Spleen (tissue), 11 donors: ENCODE measurements around the gene HOXD8. TPM values are rescaled to one million over a fixed set of nuclear protein-coding genes. Genes with fewer than 3 reads are reported as not detected.

Experiments
- DNase-seq: peaks from one replicate; pipeline ENCODE4 v3.0.0-alpha.2; 2020
- H3K27ac ChIP-seq, 8 donors: fragments of 200-600 bp; sonication (generic) in 7 of 8; 1 replicate in 4 of 8; 2 replicates in 4 of 8; pipeline versions ENCODE4 v1.5.0 to v1.8.0; 2016 to 2021; ENCODE audit warnings: inconsistent platforms in 4 of 8, mild to moderate bottlenecking in 4 of 8, moderate library complexity in 1 of 8
- H3K27me3 ChIP-seq, 7 donors: fragments of 200-600 bp; sonication (generic) in 6 of 7; replicated peaks in 1 of 7; 1 replicate in 4 of 7; 2 replicates in 3 of 7; pipeline versions ENCODE4 v1.5.0 to v1.8.0; 2016 to 2021; ENCODE audit warnings: inconsistent platforms in 3 of 7, mild to moderate bottlenecking in 1 of 7
- H3K36me3 ChIP-seq, 6 donors: fragments of 200-600 bp; sonication (generic) in 5 of 6; 1 replicate in 4 of 6; 2 replicates in 2 of 6; pipeline versions ENCODE4 v1.5.0 to v1.8.0; 2016 to 2021; ENCODE audit warnings: inconsistent platforms in 2 of 6
- H3K4me1 ChIP-seq, 6 donors: fragments of 200-600 bp; sonication (generic) in 5 of 6; 1 replicate in 3 of 6; 2 replicates in 3 of 6; pipeline versions ENCODE4 v1.5.0 to v1.8.0; 2016 to 2021; ENCODE audit warnings: inconsistent platforms in 3 of 6
- H3K4me3 ChIP-seq, 8 donors: fragments of 200-600 bp; sonication (generic) in 7 of 8; 1 replicate in 4 of 8; 2 replicates in 4 of 8; pipeline versions ENCODE4 v1.5.0 to v1.8.0; 2016 to 2021; ENCODE audit warnings: inconsistent platforms in 4 of 8, mild to moderate bottlenecking in 4 of 8, moderate library complexity in 2 of 8
- H3K9me3 ChIP-seq, 8 donors: fragments of 200-600 bp; sonication (generic) in 7 of 8; 1 replicate in 4 of 8; 2 replicates in 4 of 8; pipeline versions ENCODE4 v1.5.0 to v1.8.0; 2016 to 2021; ENCODE audit warnings: inconsistent platforms in 4 of 8
- CTCF ChIP-seq, 11 experiments: fragments of 200-600 bp in 7 of 11; fragments of 450-650 bp in 4 of 11; sonication (generic) in 4 of 11; IDR thresholded peaks in 8 of 11; conservative IDR thresholded peaks in 3 of 11; 1 replicate in 7 of 11; 2 replicates in 4 of 11; pipeline versions ENCODE4 v1.4.0 to v1.8.0; 2016 to 2021; ENCODE audit warnings: antibody characterized with exemption in 11 of 11, inconsistent platforms in 4 of 11, mild to moderate bottlenecking in 1 of 11
- POLR2A ChIP-seq, 3 donors: fragments of 450-650 bp; IDR thresholded peaks; one replicate each; pipeline ENCODE4 v1.5.1; 2017; ENCODE audit warnings: antibody characterized with exemption in 3 of 3, mild to moderate bottlenecking in 1 of 3
- POLR2AphosphoS5 ChIP-seq, 3 donors: sonication (generic); formaldehyde crosslinking; IDR thresholded peaks; one replicate each; pipeline ENCODE4 v1.5.1; 2017; ENCODE audit warnings: antibody characterized with exemption in 3 of 3
- WGBS, 5 donors: extraction: QIAGEN DNeasy Blood & Tissue Kit in 3 of 5; methylation state at CpG; one replicate each; pipeline versions ENCODE4 v1.1.5 to v1.1.7; 2013 to 2018; 5-methylcytosine and 5-hydroxymethylcytosine counted together
- intact Hi-C: fragments of 100-400 bp; cut with DNase I; formaldehyde crosslinking; loops from one replicate; pipeline ENCODE4 v1.15.0; 2023; ENCODE audit warnings: low total_unique reads
- polyA plus RNA-seq, 3 donors: library from polyadenylated mRNA; stranded (reverse); fragments of 200-250 nt; gene quantifications; one replicate each; pipeline ENCODE4 v1.2.1, GENCODE V29; 2013
- total RNA-seq, 7 donors: library from RNA; depleted of rRNA in 3 of 7; stranded (reverse); fragments of >200 nt in 3 of 7; fragmentation: NEBNext Ultra II Directional in 4 of 7; extraction: Animal tissue kit (Norgen Biotek cat#: 25700) in 4 of 7; gene quantifications; one replicate each; pipeline versions ENCODE4 v1.1.0 to v1.2.1, GENCODE V29; 2016 to 2021
- donor health status: healthy with polysubstance abuse.
- donor health status: DM: no; HTN: no; CAD: no; lungs with moderate emphysema.
- donor health status: DM: no; HTN: no; CAD: no.
- donor health status: Bipolar disorder and iron deficiency.
- donor health status: healthy.
- donor health status: DM: no; HTN: no; CAD: no.
- donor health status: DM: yes; HTN: yes; CAD: no.

The HOXD8 gene
- total and polyA plus RNA-seq, 10 donors: 4.7 to 27.0 (median 15.8) TPM

- no peak for TF ChIP-seq CTCF (IDR thresholded peaks at IDR 0.05 in 8 of 11, conservative IDR thresholded peaks at IDR 0.05 in 3 of 11)
- no peak for TF ChIP-seq POLR2AphosphoS5 (IDR thresholded peaks at IDR 0.05)
- no peak for TF ChIP-seq POLR2A (IDR thresholded peaks at IDR 0.05)
- Histone ChIP-seq H3K4me3 (peak overlapping the region in 1 of 8 donors; percentile 30), H3K4me1 (peaks cover 12 to 59% (median 38%) of the 10 kb centered on the region in 6 donors), H3K9me3 (peaks cover 0 to 8% (median 0%) of the 10 kb centered on the region in 8 donors), H3K27me3 (peaks cover 23 to 100% (median 99%) of the 10 kb centered on the region in 7 donors), H3K27ac (no peak overlapping the region), H3K36me3 (no peaks in the 10 kb centered on the region)
- DNase-seq: no peak
- WGBS, 5 donors: 8 to 11% (median 10%) methylated on average over 25 of the region's 25 CpGs
- intact Hi-C loops: no loop called here
Observed at GRCh38 chr2:176105078-176105729, 24.3 kb upstream of the HOXD8 start.

GRCh38 chr2:176105730-176106580 lies 23.6 kb upstream of the HOXD8 start:
- intact Hi-C loops: no loop called here
- H3K4me1 ChIP-seq: peaks cover 10 to 56% (median 34%) of the 10 kb centered on the region in 6 donors
- TF ChIP-seq POLR2AphosphoS5 (IDR thresholded peaks at IDR 0.05): no peak
- 6 to 10% (median 7%) methylated on average over 25 of the region's 25 CpGs for WGBS, 5 donors
- H3K36me3 ChIP-seq: no peaks in the 10 kb centered on the region
- no peak for DNase-seq
- no peak overlapping the region for H3K27ac ChIP-seq
- peak overlapping the region in 3 of 8 donors; percentile 23 to 62 (median 26) for H3K4me3 ChIP-seq
- peaks cover 0 to 5% (median 0%) of the 10 kb centered on the region in 8 donors for H3K9me3 ChIP-seq
- peaks cover 27 to 100% (median 99%) of the 10 kb centered on the region in 7 donors for H3K27me3 ChIP-seq

- peak within 1 kb of the TSS in 7 of 8 donors; percentile 2 to 62 (median 25) for H3K4me3 ChIP-seq
- H3K27me3 ChIP-seq: peaks cover 29 to 100% (median 99%) of the 10 kb centered on the region in 7 donors
- no peak for DNase-seq
- 3 to 8% (median 7%) methylated on average over 42 to 84 of the region's 85 CpGs for WGBS, 5 donors
- TF ChIP-seq POLR2AphosphoS5 (IDR thresholded peaks at IDR 0.05): no peak
- intact Hi-C loops: no loop called here
- no peak within 1 kb of the TSS for H3K27ac ChIP-seq
- H3K36me3 ChIP-seq: no peaks in the 10 kb centered on the region
- peaks cover 10 to 63% (median 40%) of the 10 kb centered on the region in 6 donors for H3K4me1 ChIP-seq
- H3K9me3 ChIP-seq: peaks cover 0 to 5% (median 0%) of the 10 kb centered on the region in 8 donors
Observed at GRCh38 chr2:176106581-176107539, 22.6 kb upstream of the HOXD8 start, which contains the start of gene HOXD11. Gene HOXD11 (plus strand): TSS chr2:176107280. CDS start chr2:176107356, 76 bp downstream.

- H3K27me3 ChIP-seq: peaks cover 30 to 100% (median 99%) of the 10 kb centered on the region in 7 donors
Observed at GRCh38 chr2:176107731-176108181, 21.7 kb upstream of the HOXD8 start.

More at GRCh38 chr2:176107731-176108181, 21.7 kb upstream of the HOXD8 start:
- no peak for DNase-seq
- WGBS, 5 donors: 2 to 16% (median 7%) methylated on average over 22 to 59 of the region's 59 CpGs
- Histone ChIP-seq H3K4me3 (peak overlapping the region in 1 of 8 donors; percentile 62), H3K9me3 (peaks cover 0 to 5% (median 0%) of the 10 kb centered on the region in 8 donors), H3K27ac (no peak overlapping the region), H3K4me1 (peaks cover 10 to 63% (median 41%) of the 10 kb centered on the region in 6 donors), H3K36me3 (no peaks in the 10 kb centered on the region)
- intact Hi-C loops: no loop called here
- no peak for TF ChIP-seq CTCF (IDR thresholded peaks at IDR 0.05 in 8 of 11, conservative IDR thresholded peaks at IDR 0.05 in 3 of 11)
- no peak for TF ChIP-seq POLR2AphosphoS5 (IDR thresholded peaks at IDR 0.05)
- no peak for TF ChIP-seq POLR2A (IDR thresholded peaks at IDR 0.05)
